Chondrocyte (in vitro differentiated cells): ENCODE data around the gene BCAR1. TPM values are rescaled to one million over a fixed set of nuclear protein-coding genes. Genes with fewer than 3 reads are reported as not detected.
A peak's percentile ranks its signal among the peaks of the same experiment; 100 is the strongest.
"Not testable (repeated sequence)": the region's sequence is repeated elsewhere in the genome, so short reads cannot be mapped to it uniquely, and the experiment has no call there.

Experiments
- DNase-seq: peaks from one replicate; pipeline ENCODE4 v3.0.0; 2021; ENCODE audit warnings: mixed read lengths, low spot score
- H3K27ac Mint-ChIP-seq: one replicate; pipeline ENCODE4 v1.8.0; 2021; ENCODE audit warnings: mild to moderate bottlenecking, moderate library complexity, mixed read lengths; ENCODE audit not compliant: unreplicated experiment
- H3K27me3 Mint-ChIP-seq: 2 replicates; pipeline ENCODE4 v1.8.0; 2021; ENCODE audit warnings: low read depth, mixed read lengths
- H3K36me3 Mint-ChIP-seq: 2 replicates; pipeline ENCODE4 v1.8.0; 2021; ENCODE audit warnings: low read depth, mixed read lengths
- H3K4me1 Mint-ChIP-seq: 2 replicates; pipeline ENCODE4 v1.8.0; 2021; ENCODE audit warnings: low read depth, mild to moderate bottlenecking, mixed read lengths
- H3K4me3 Mint-ChIP-seq: one replicate; pipeline ENCODE4 v1.8.0; 2021; ENCODE audit warnings: mild to moderate bottlenecking, moderate library complexity, mixed read lengths; ENCODE audit not compliant: unreplicated experiment
- H3K9me3 Mint-ChIP-seq: 2 replicates; pipeline ENCODE4 v1.8.0; 2021; ENCODE audit warnings: low read depth, mixed read lengths
- total RNA-seq: library from RNA; stranded (reverse); gene quantifications from 3 replicates; pipeline ENCODE4 v1.2.1, GENCODE V29; 2021
- TF ChIP-seq, protein P1 (sequence below): fragments of 200-600 bp; sonication (generic); IDR thresholded peaks from 2 replicates; pipeline ENCODE4 v1.5.0; 2021; ENCODE audit warnings: antibody characterized with exemption, mild to moderate bottlenecking, moderate library complexity

Gene BCAR1
- total RNA-seq, 1 donor from 2014 or later: 125 TPM

DNA sequence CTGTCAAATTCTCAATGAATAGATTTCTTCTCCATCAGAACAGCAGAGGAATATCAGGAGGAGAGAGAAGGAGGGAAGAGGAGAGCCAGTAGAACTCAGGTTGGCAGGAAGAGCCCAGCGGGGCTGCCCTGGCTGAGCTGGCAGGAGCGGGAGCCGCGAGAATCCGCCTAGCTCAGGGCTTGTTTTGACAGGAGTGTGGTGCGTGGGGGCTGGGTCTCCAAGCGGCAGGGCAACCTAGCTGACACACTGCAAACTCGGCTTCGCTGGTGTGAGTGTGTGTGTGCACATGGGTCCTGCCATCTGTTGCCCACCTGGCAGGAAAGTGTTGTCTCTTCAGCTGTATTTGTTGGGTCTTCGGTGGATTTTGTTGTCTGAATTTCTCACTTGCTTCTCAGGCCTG lies 27.9 kb upstream of the BCAR1 start:
- Mint-ChIP-seq H3K36me3 (no peaks in the 10 kb centered on the region), H3K27ac (peak overlapping the region; percentile 41), H3K4me1 (peaks cover 18% of the 10 kb centered on the region), H3K27me3 (no peaks in the 10 kb centered on the region), H3K9me3 (no peaks in the 10 kb centered on the region), H3K4me3 (peak overlapping the region; percentile 43)
- TF ChIP-seq, protein P1, sequence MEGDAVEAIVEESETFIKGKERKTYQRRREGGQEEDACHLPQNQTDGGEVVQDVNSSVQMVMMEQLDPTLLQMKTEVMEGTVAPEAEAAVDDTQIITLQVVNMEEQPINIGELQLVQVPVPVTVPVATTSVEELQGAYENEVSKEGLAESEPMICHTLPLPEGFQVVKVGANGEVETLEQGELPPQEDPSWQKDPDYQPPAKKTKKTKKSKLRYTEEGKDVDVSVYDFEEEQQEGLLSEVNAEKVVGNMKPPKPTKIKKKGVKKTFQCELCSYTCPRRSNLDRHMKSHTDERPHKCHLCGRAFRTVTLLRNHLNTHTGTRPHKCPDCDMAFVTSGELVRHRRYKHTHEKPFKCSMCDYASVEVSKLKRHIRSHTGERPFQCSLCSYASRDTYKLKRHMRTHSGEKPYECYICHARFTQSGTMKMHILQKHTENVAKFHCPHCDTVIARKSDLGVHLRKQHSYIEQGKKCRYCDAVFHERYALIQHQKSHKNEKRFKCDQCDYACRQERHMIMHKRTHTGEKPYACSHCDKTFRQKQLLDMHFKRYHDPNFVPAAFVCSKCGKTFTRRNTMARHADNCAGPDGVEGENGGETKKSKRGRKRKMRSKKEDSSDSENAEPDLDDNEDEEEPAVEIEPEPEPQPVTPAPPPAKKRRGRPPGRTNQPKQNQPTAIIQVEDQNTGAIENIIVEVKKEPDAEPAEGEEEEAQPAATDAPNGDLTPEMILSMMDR: no peak
- no peak for DNase-seq

DNA sequence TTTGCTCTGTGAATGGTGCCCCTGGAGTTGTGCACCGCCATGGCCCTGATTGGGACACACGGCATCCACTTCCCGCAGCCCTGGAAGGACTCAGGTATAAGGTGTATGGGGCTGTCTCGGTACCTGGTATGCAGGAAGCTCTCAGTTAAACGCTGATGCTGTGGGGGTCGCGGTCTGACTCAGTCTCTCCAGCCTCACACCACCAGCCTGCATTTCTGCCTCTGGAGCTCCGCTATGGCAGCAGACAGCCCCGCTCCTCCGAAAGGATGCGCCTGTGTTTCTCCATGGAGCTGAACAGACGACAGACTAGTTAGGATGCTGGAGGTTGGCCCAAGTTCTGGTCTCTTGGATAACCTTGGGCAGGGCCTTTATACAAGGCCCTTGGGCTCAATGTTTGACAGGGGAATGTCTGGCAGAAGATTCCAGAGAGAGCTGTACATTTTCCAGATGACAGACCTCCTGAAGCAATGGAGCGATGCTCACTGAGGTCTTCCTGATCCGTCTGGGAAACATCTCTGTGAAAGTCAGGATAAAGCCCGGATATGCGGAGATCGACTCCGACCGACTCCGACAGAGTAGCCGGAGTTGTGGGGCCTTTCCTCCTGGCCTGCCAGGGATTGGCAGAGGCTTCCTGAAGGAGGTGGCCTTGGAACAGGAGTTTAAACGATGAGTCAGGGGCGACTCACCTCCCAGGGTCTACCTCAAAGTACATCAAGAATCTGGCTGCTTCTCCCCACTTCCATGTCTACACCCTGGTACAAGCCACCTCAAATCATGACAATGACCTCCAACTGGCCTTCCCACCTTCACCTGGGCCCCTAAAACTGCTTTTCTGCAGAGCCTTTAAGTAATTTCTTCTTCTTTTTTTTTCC lies 21.9 kb upstream of the BCAR1 start:
- DNase-seq: no peak
- peaks cover 37% of the 10 kb centered on the region for H3K4me1 Mint-ChIP-seq
- TF ChIP-seq, protein P1: no peak
- no peak overlapping the region for H3K27ac Mint-ChIP-seq
- H3K36me3 Mint-ChIP-seq: no peaks in the 10 kb centered on the region
- H3K9me3 Mint-ChIP-seq: no peaks in the 10 kb centered on the region
- H3K4me3 Mint-ChIP-seq: no peak overlapping the region
- H3K27me3 Mint-ChIP-seq: no peaks in the 10 kb centered on the region

DNA sequence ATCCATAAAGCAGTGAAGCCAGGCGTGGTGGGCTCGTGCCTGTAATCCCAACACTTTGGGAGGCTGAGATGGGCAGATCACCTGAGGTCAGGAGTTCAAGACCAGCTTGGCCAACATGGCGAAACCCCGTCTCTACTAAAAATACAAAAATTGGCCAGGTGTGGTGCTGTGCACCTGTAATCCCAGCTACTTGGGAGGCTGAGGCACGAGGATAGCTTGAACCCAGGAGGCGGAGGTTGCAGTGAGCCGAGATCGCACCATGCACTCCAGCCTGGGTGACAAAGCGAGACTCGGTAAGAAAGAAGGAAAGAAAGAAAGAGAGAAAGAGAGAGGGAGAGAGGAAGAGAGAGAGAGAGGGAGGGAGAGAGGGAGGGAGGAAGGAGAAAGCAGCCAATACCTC lies 21.2 kb upstream of the BCAR1 start:
- peaks cover 44% of the 10 kb centered on the region for H3K4me1 Mint-ChIP-seq
- H3K36me3 Mint-ChIP-seq, H3K27me3 Mint-ChIP-seq, DNase-seq, H3K27ac Mint-ChIP-seq, H3K9me3 Mint-ChIP-seq, H3K4me3 Mint-ChIP-seq: not testable (repeated sequence)

DNA sequence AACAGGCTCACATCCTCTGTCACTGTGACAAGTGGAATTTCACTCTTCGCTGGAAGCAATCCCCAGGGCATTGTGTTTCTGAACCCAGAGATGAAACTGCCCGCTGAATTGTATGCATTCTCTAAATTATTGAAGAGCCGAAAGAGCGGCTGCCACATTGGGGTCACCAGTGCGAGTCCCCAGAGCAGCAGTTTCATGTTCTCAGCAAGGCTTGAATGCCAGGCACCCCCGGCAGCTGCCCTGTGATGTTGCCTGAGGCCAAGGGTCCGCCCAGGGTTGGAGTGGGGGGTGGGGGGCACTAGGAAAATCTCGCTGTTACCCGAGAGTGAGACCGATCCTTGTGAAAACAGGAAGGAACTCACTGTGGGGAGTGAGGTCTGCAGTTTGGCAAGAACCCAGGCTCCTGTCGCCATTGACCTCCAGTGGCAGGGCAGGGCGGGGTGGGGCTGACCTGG lies 20.7 kb upstream of the BCAR1 start:
- Mint-ChIP-seq H3K4me1 (peaks cover 46% of the 10 kb centered on the region), H3K36me3 (no peaks in the 10 kb centered on the region), H3K9me3 (no peaks in the 10 kb centered on the region), H3K27me3 (no peaks in the 10 kb centered on the region), H3K27ac (peak overlapping the region; percentile 87), H3K4me3 (no peak overlapping the region)
- DNase-seq: no peak
- TF ChIP-seq, protein P1: no peak

DNA sequence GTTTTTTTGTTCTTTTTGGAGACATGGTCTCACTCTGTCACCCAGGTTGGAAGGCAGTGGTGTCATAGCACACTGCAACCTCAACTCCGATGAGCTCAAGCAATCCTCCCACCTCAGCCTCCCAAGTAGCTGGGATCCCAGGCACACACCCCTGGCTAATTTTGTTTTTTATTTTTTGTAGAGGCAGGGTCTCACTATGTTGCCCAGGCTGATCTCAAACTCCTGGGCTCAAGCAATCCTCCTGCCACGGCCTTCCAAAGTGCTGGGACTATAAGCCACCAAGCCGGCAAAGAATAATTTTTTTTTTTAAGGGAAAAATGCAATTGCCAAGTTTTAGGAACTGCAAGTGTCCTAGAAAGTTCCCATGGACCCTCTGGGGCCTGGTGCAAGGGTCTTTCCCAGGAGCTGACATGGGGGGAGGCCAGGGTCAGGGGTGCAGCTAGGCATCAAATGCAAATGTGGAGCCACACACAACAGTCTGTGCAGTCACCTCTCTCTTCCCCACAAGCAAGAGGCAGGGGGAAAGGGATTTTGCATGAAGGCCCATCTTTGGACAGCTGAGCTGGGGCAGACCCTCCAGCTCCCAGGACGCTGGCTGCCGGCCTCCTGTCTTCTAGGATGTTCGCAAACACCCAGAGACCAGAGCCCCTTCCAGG lies 20.1 kb upstream of the BCAR1 start:
- Mint-ChIP-seq H3K36me3 (no peaks in the 10 kb centered on the region), H3K4me1 (peaks cover 47% of the 10 kb centered on the region), H3K4me3 (no peak overlapping the region), H3K27me3 (no peaks in the 10 kb centered on the region), H3K27ac (peak overlapping the region; percentile 87), H3K9me3 (no peaks in the 10 kb centered on the region)
- DNase-seq: no peak
- TF ChIP-seq, protein P1: no peak

DNA sequence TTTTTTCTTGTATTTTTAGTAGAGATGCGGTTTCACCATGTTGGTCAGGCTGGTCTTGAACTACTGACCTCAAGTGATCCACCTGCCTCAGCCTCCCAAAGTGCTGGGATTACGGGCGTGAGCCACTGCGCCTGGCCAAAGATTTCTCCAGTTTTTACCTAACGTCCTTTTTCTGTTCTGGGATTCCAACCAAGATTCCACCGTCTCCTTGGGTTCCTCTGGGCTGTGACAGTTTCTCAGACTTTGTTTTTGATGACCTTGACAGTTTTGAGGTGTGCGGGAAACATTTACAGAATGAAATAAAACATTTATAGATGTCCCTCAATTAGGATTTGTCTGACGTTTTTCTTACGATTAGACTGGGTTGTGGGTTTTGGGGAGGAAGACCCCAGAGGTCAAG lies 17.9 kb upstream of the BCAR1 start:
- H3K4me3 Mint-ChIP-seq, H3K27me3 Mint-ChIP-seq, H3K27ac Mint-ChIP-seq, H3K9me3 Mint-ChIP-seq, H3K36me3 Mint-ChIP-seq, DNase-seq: not testable (repeated sequence)
- H3K4me1 Mint-ChIP-seq: peaks cover 53% of the 10 kb centered on the region
